Neural crest cell (in vitro differentiated cells): ENCODE results near the gene ZNF792. TPM values are rescaled to one million over a fixed set of nuclear protein-coding genes. Genes with fewer than 3 reads are reported as not detected.

ENCODE experiments used
- DNase-seq: peaks from one replicate; pipeline ENCODE4 v3.0.0; 2021; ENCODE audit warnings: low read depth, mixed read lengths, low spot score
- H3K27ac Mint-ChIP-seq: one replicate; pipeline ENCODE4 v1.8.0; 2021; ENCODE audit warnings: mild to moderate bottlenecking, mixed read lengths; ENCODE audit not compliant: unreplicated experiment
- H3K27me3 Mint-ChIP-seq: 2 replicates; pipeline ENCODE4 v1.8.0; 2021; ENCODE audit warnings: low read depth, mild to moderate bottlenecking, mixed read lengths
- H3K36me3 Mint-ChIP-seq: 2 replicates; pipeline ENCODE4 v1.8.0; 2021; ENCODE audit warnings: low read depth, mild to moderate bottlenecking, mixed read lengths
- H3K4me1 Mint-ChIP-seq: 2 replicates; pipeline ENCODE4 v1.8.0; 2021; ENCODE audit warnings: mixed read lengths
- H3K4me3 Mint-ChIP-seq: one replicate; pipeline ENCODE4 v1.8.0; 2021; ENCODE audit warnings: mild to moderate bottlenecking, mixed read lengths
- H3K9me3 Mint-ChIP-seq: 2 replicates; pipeline ENCODE4 v1.8.0; 2021; ENCODE audit warnings: mixed read lengths
- CTCF ChIP-seq: fragments of 200-600 bp; sonication (generic); conservative IDR thresholded peaks from 2 replicates; pipeline ENCODE4 v1.5.0; 2021; ENCODE audit warnings: antibody characterized with exemption, mild to moderate bottlenecking
- total RNA-seq: library from RNA; stranded (reverse); gene quantifications from 2 replicates; pipeline ENCODE4 v1.2.1, GENCODE V29; 2021

ZNF792 gene
- total RNA-seq, 1 donor from 2014 or later = 7.5 TPM

GRCh38 chr19:34910770-34911169 is 53.3 kb downstream of the ZNF792 start:
- DNase-seq = no peak
- TF ChIP-seq CTCF = no peak
- peaks cover 47% of the 10 kb centered on the region for H3K27me3 Mint-ChIP-seq
- no peaks in the 10 kb centered on the region for H3K36me3 Mint-ChIP-seq
- no peak overlapping the region for H3K27ac Mint-ChIP-seq
- H3K4me1 Mint-ChIP-seq = no peaks in the 10 kb centered on the region
- H3K4me3 Mint-ChIP-seq = no peak overlapping the region
- peaks cover 6% of the 10 kb centered on the region for H3K9me3 Mint-ChIP-seq

Other genes starting within 250 kb of the ZNF792 start
- gene ZNF181, start 230.0 kb downstream of the ZNF792 start, total RNA-seq = 6.3 and 8.0 TPM in 2 replicates
- gene ZNF599, start 191.0 kb downstream of the ZNF792 start, total RNA-seq = 8.6 and 10.1 TPM in 2 replicates
- gene ZNF30, start 37.3 kb downstream of the ZNF792 start, total RNA-seq = 6.2 and 7.2 TPM in 2 replicates
- gene GRAMD1A, start 36.1 kb upstream of the ZNF792 start, total RNA-seq = 100 and 103 TPM in 2 replicates
- gene SCN1B, start 66.2 kb upstream of the ZNF792 start, total RNA-seq = 1.7 and 1.9 TPM in 2 replicates
- 0.26 and 0.27 TPM in 2 replicates for gene HPN, start 77.5 kb upstream of the ZNF792 start, total RNA-seq
- gene FXYD3, start 151.6 kb upstream of the ZNF792 start, total RNA-seq = 2.5 and 2.8 TPM in 2 replicates
- 15.9 and 16.1 TPM in 2 replicates for gene LGI4, start 170.8 kb upstream of the ZNF792 start, total RNA-seq
- 4.2 and 6.5 TPM in 2 replicates for gene FXYD1, start 174.6 kb upstream of the ZNF792 start, total RNA-seq
- gene FXYD7, start 179.0 kb upstream of the ZNF792 start, total RNA-seq = 1.1 and 1.4 TPM in 2 replicates
- 13.3 and 17.0 TPM in 2 replicates for gene FXYD5, start 190.5 kb upstream of the ZNF792 start, total RNA-seq